Measurements from ENCODE around the gene TEX53. TPM values are rescaled to one million over a fixed set of nuclear protein-coding genes. Genes with fewer than 3 reads are reported as not detected.

Gene TEX53
- total and polyA plus RNA-seq, 2 of the 8 experiments (the other 6 are each of a cell fraction or from before 2014, with no cell fraction given): not detected

DNA sequence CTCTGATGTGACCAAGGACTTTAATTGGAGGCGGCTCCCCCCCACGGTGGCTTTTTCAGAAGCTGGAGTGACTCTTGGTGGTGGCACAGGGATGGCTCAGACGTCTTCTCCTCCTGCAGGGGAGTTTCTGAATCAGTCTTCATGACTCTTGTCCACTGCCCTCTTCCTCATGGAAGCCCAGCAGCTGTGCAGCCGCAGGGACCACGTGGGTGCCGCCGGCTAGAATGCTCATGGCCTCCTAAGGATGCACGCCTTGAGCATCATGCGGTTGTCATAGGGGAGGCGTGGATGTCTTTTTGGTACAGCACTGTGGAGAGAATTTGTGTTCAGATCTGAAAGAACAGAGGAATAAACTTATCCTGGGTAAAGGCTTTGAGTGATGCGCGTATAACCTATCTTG lies 1.3 kb downstream of the TEX53 start:
- no peak overlapping the region for H2BK12ac ChIP-seq (ENCODE audit: low read depth, low read length)
- H3K18ac ChIP-seq (ENCODE audit: extremely low read depth, low read length): no peak overlapping the region
- 87% methylated on average over 12 of the region's 12 CpGs; no CpG with 5 or more reads in 1 of the 2 experiments for WGBS, 2 experiments (ENCODE audit: extremely low coverage in 1 of 2, insufficient coverage in 1 of 2, insufficient read length in 1 of 2, insufficient replicate concordance in 2 of 2, low coverage in 1 of 2, low lambda C conversion rate in 2 of 2, missing lambda C conversion rate in 1 of 2)
- H3K14ac ChIP-seq (ENCODE audit: insufficient read length): no peak overlapping the region
- FAIRE-seq: no peak
- no peak overlapping the region for H2BK5ac ChIP-seq (ENCODE audit: low read depth, low read length)
- H3K23ac ChIP-seq (ENCODE audit: insufficient read length): no peak overlapping the region
- POLR2A ChIA-PET (ENCODE audit: partially characterized antibody): interaction anchor here (0.9 kb wide), 1 partner anchor 44 kb away, joined by 3 read pairs; no protein-coding TSS in a partner anchor
- no peak overlapping the region for H3K9ac ChIP-seq (replicated peaks in 1 of 4; ENCODE audit: extremely low read depth in 1 of 4, low read depth in 3 of 4, low read length in 3 of 4)
- H3K4me2 ChIP-seq (ENCODE audit: insufficient read depth in 1 of 2, low read depth in 2 of 2, low read length in 2 of 2): no peak overlapping the region
- DNase-seq (ENCODE audit: low read depth in 1 of 2, low spot score in 2 of 2): no peak
- no peak overlapping the region for H4K91ac ChIP-seq (replicated peaks; ENCODE audit: insufficient read length, low read length)
- H3K36me3 ChIP-seq (ENCODE audit: control insufficient read depth in 2 of 4, insufficient read depth in 4 of 4, low read length in 3 of 4): no peaks in the 10 kb centered on the region
- no peaks in the 10 kb centered on the region; the same call in 1 of the 2 replicates for H3K23me2 ChIP-seq (ENCODE audit: low read depth, low read length)
- H4K5ac ChIP-seq (ENCODE audit: insufficient read length, low read depth, low read length): no peak overlapping the region
- H4K8ac ChIP-seq (ENCODE audit: extremely low read depth, insufficient read depth, low read length): no peak overlapping the region
- H3K27ac ChIP-seq (ENCODE audit: low read depth, low read length): no peak overlapping the region
- no peaks in the 10 kb centered on the region for H3K79me1 ChIP-seq (ENCODE audit: low read depth, low read length)
- H3K4ac ChIP-seq (replicated peaks; ENCODE audit: insufficient read length, low read depth, low read length): no peak overlapping the region
- no peaks in the 10 kb centered on the region; a peak in 1 of 7 replicates for H3K27me3 ChIP-seq (replicated peaks in 1 of 4; ENCODE audit: control insufficient read depth in 3 of 4, extremely low read depth in 1 of 4, insufficient read depth in 3 of 4, low read length in 3 of 4)
- no peak overlapping the region for H2AFZ ChIP-seq (ENCODE audit: low read length)
- no peak overlapping the region for H2BK15ac ChIP-seq (ENCODE audit: low read length)
- H3K4me3 ChIP-seq (ENCODE audit: extremely low read depth in 1 of 4, insufficient read depth in 2 of 4, low read depth in 3 of 4, low read length in 4 of 4): no peak overlapping the region
- no peak overlapping the region for H2AK5ac ChIP-seq (ENCODE audit: low read depth, low read length)
- peaks cover 0 to 3% (median 2%) of the 10 kb centered on the region in 4 experiments; a peak in 2 of 7 replicates for H3K4me1 ChIP-seq (replicated peaks in 1 of 4; ENCODE audit: control insufficient read depth in 3 of 4, insufficient read depth in 4 of 4, low read length in 3 of 4)
- no peaks in the 10 kb centered on the region for H3K9me3 ChIP-seq (ENCODE audit: insufficient read depth in 2 of 2, low read depth in 1 of 2, low read length in 1 of 2)
- H2BK120ac ChIP-seq (replicated peaks; ENCODE audit: low read depth, low read length): no peak overlapping the region
- no peaks in the 10 kb centered on the region for H4K20me1 ChIP-seq (replicated peaks in 1 of 2; ENCODE audit: control insufficient read depth in 1 of 2, insufficient read depth in 2 of 2, low read length in 2 of 2)
- no peak overlapping the region for H2BK20ac ChIP-seq (ENCODE audit: low read length)
- CTCF ChIA-PET (ENCODE audit: partially characterized antibody): interaction anchor here (0.6 to 9.3 kb wide), 8 partner anchors 25 to 248 kb away, joined by 3 to 165 read pairs (median 32); partner anchors contain the start of gene TEX48
- H3K56ac ChIP-seq (replicated peaks; ENCODE audit: insufficient read length, low read depth, low read length): no peak overlapping the region
- H3K79me2 ChIP-seq (ENCODE audit: control insufficient read depth in 1 of 2, insufficient read depth in 2 of 2, low read length in 2 of 2): no peaks in the 10 kb centered on the region
- TF ChIP-seq CHD1 (IDR thresholded peaks at IDR 0.05; ENCODE audit: low read depth, low read length) (no peak), YY1 (IDR thresholded peaks at IDR 0.05; ENCODE audit: low read depth, low read length) (no peak), BACH1 (IDR thresholded peaks at IDR 0.05; ENCODE audit: low read length) (no peak), TAF7 (optimal IDR thresholded peaks at IDR 0.05; ENCODE audit: borderline replicate concordance, low read depth, low read length) (no peak)

All from H1 (cell line).